HepG2 (cell line): ENCODE results near the gene ADAD2. TPM values are rescaled to one million over a fixed set of nuclear protein-coding genes. Genes with fewer than 3 reads are reported as not detected.

Experiments used
- CBFB ChIP-seq: sonication (generic); formaldehyde crosslinking; IDR thresholded peaks from 2 replicates; pipeline ENCODE4 v1.4.0; 2020; ENCODE audit warnings: missing genetic modification reagents
- MBD4 ChIP-seq: IDR thresholded peaks from 2 replicates; pipeline ENCODE4 v1.6.1; 2012; ENCODE audit warnings: low read length, inconsistent platforms, borderline replicate concordance
- NFATC3 ChIP-seq: sonication (generic); formaldehyde crosslinking; IDR thresholded peaks from 2 replicates; pipeline ENCODE4 v1.5.1; 2020; ENCODE audit warnings: mild to moderate bottlenecking, missing genetic modification reagents
- NFIB ChIP-seq: sonication (generic); formaldehyde crosslinking; IDR thresholded peaks from 2 replicates; pipeline ENCODE4 v1.9.0; 2021; ENCODE audit warnings: missing genetic modification reagents, mild to moderate bottlenecking, borderline replicate concordance
- ZNF672 ChIP-seq: sonication (generic); formaldehyde crosslinking; IDR thresholded peaks from 2 replicates; pipeline ENCODE4 v1.8.1; 2022; ENCODE audit warnings: missing genetic modification reagents
- ZNF768 ChIP-seq: sonication (generic); formaldehyde crosslinking; IDR thresholded peaks from 2 replicates; pipeline ENCODE4 v1.4.0; 2020; ENCODE audit warnings: missing genetic modification reagents
- ZNF850 ChIP-seq: sonication (generic); formaldehyde crosslinking; conservative IDR thresholded peaks from 2 replicates; pipeline ENCODE4 v1.9.0; 2021; ENCODE audit warnings: mild to moderate bottlenecking, missing genetic modification reagents
- polyA plus RNA-seq, 8 experiments: library from polyadenylated mRNA; depleted of rRNA in 3 of 8; stranded (reverse) in 7 of 8; unstranded in 1 of 8; fragments of >200 nt; fragmentation: Illumina TruSeq in 4 of 8; extraction: Trizol in 4 of 8; gene quantifications; 2 replicates each; pipeline versions ENCODE4 v1.2.1 to v1.2.3, GENCODE V29; 2011 to 2016; ENCODE audit warnings: low read depth in 4 of 8, missing spikeins in 1 of 8, mixed read lengths in 1 of 8; ENCODE audit not compliant: insufficient read depth in 1 of 8
- total RNA-seq, 5 experiments: library from RNA; depleted of rRNA; stranded (reverse); fragments of >200 nt; fragmentation: Illumina TruSeq; extraction: Trizol; gene quantifications; 2 replicates each; pipeline ENCODE4 v1.2.3, GENCODE V29; 2016; ENCODE audit warnings: low read depth in 1 of 5
- TF ChIP-seq, protein P1 (sequence below), 2 experiments: fragments of 450-650 bp in 1 of 2; sonication (generic) in 1 of 2; formaldehyde crosslinking in 1 of 2; IDR thresholded peaks; 2 replicates each; pipeline versions ENCODE4 v1.6.1 to v1.8.0; 2016 to 2022; ENCODE audit warnings: antibody characterized with exemption in 1 of 2, mild to moderate bottlenecking in 1 of 2, missing genetic modification reagents in 1 of 2
- TF ChIP-seq, protein P2 (sequence below): sonication (generic); formaldehyde crosslinking; IDR thresholded peaks from 2 replicates; pipeline ENCODE4 v1.4.0; 2020; ENCODE audit warnings: mild to moderate bottlenecking, missing genetic modification reagents, borderline replicate concordance
- TF ChIP-seq, protein P3 (sequence below), 2 experiments: IDR thresholded peaks; 2 replicates each; pipeline ENCODE4 v1.6.1; 2011 to 2012; ENCODE audit warnings: low read length in 2 of 2, borderline replicate concordance in 1 of 2, low read depth in 1 of 2, mild to moderate bottlenecking in 1 of 2, moderate library complexity in 1 of 2
- TF ChIP-seq, protein P4 (sequence below): fragments of 450-650 bp; IDR thresholded peaks from 2 replicates; pipeline ENCODE4 v1.6.1; 2017

The ADAD2 gene
- total and polyA plus RNA-seq, 2 of the 13 experiments (the other 11 are each of a cell fraction or from before 2014, with no cell fraction given): not detected

DNA sequence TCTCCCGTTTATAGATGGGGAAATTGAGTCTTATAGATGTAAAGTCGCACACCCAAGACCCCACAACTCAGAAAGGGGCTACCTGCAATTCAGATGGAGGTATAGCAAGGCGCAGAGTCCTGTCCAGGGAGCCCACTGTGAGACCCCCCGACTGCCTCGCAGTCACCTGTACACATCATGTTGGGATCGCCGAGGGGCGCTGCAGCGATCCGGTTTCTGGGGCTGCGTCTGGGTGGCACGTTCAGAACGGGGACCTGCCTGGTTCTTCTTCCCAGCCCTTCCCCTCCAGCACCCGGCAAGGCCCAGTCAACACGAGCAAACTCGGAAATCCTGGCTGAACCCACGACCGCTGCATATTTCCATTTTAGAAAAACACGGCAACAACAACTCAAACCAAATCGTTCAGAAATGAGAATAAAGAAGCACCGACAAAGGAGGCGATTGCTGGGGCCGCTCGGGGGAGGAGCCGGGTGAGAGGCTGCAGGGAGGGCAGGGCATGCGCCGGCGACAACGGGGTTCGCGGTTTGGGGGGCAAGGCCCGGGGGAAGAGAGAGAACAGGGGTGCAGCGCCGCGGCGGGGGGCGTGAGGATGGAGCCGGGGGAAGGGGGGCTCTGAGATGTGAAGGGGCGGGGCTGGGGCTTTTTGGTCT is 46.6 kb upstream of the ADAD2 start (continued):
- TF ChIP-seq, protein P1, sequence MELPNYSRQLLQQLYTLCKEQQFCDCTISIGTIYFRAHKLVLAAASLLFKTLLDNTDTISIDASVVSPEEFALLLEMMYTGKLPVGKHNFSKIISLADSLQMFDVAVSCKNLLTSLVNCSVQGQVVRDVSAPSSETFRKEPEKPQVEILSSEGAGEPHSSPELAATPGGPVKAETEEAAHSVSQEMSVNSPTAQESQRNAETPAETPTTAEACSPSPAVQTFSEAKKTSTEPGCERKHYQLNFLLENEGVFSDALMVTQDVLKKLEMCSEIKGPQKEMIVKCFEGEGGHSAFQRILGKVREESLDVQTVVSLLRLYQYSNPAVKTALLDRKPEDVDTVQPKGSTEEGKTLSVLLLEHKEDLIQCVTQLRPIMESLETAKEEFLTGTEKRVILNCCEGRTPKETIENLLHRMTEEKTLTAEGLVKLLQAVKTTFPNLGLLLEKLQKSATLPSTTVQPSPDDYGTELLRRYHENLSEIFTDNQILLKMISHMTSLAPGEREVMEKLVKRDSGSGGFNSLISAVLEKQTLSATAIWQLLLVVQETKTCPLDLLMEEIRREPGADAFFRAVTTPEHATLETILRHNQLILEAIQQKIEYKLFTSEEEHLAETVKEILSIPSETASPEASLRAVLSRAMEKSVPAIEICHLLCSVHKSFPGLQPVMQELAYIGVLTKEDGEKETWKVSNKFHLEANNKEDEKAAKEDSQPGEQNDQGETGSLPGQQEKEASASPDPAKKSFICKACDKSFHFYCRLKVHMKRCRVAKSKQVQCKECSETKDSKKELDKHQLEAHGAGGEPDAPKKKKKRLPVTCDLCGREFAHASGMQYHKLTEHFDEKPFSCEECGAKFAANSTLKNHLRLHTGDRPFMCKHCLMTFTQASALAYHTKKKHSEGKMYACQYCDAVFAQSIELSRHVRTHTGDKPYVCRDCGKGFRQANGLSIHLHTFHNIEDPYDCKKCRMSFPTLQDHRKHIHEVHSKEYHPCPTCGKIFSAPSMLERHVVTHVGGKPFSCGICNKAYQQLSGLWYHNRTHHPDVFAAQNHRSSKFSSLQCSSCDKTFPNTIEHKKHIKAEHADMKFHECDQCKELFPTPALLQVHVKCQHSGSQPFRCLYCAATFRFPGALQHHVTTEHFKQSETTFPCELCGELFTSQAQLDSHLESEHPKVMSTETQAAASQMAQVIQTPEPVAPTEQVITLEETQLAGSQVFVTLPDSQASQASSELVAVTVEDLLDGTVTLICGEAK (IDR thresholded peaks at IDR 0.05): no peak
- TF ChIP-seq, protein P1 (CRISPR knock-in tag; IDR thresholded peaks at IDR 0.05): no peak
- no peak for TF ChIP-seq NFATC3 (CRISPR knock-in tag)
- TF ChIP-seq, protein P2, sequence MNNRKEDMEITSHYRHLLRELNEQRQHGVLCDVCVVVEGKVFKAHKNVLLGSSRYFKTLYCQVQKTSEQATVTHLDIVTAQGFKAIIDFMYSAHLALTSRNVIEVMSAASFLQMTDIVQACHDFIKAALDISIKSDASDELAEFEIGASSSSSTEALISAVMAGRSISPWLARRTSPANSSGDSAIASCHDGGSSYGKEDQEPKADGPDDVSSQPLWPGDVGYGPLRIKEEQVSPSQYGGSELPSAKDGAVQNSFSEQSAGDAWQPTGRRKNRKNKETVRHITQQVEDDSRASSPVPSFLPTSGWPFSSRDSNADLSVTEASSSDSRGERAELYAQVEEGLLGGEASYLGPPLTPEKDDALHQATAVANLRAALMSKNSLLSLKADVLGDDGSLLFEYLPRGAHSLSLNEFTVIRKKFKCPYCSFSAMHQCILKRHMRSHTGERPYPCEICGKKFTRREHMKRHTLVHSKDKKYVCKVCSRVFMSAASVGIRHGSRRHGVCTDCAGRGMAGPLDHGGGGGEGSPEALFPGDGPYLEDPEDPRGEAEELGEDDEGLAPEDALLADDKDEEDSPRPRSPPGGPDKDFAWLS: no peak
- TF ChIP-seq NFIB (CRISPR knock-in tag): no peak
- TF ChIP-seq CBFB (CRISPR knock-in tag): no peak
- no peak for TF ChIP-seq MBD4
- TF ChIP-seq, protein P3, sequence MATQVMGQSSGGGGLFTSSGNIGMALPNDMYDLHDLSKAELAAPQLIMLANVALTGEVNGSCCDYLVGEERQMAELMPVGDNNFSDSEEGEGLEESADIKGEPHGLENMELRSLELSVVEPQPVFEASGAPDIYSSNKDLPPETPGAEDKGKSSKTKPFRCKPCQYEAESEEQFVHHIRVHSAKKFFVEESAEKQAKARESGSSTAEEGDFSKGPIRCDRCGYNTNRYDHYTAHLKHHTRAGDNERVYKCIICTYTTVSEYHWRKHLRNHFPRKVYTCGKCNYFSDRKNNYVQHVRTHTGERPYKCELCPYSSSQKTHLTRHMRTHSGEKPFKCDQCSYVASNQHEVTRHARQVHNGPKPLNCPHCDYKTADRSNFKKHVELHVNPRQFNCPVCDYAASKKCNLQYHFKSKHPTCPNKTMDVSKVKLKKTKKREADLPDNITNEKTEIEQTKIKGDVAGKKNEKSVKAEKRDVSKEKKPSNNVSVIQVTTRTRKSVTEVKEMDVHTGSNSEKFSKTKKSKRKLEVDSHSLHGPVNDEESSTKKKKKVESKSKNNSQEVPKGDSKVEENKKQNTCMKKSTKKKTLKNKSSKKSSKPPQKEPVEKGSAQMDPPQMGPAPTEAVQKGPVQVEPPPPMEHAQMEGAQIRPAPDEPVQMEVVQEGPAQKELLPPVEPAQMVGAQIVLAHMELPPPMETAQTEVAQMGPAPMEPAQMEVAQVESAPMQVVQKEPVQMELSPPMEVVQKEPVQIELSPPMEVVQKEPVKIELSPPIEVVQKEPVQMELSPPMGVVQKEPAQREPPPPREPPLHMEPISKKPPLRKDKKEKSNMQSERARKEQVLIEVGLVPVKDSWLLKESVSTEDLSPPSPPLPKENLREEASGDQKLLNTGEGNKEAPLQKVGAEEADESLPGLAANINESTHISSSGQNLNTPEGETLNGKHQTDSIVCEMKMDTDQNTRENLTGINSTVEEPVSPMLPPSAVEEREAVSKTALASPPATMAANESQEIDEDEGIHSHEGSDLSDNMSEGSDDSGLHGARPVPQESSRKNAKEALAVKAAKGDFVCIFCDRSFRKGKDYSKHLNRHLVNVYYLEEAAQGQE (IDR thresholded peaks at IDR 0.05; ENCODE audit: borderline replicate concordance in 1 of 2, low read depth in 1 of 2, low read length in 2 of 2): no peak
- TF ChIP-seq ZNF768 (CRISPR knock-in tag): no peak
- TF ChIP-seq, protein P4, sequence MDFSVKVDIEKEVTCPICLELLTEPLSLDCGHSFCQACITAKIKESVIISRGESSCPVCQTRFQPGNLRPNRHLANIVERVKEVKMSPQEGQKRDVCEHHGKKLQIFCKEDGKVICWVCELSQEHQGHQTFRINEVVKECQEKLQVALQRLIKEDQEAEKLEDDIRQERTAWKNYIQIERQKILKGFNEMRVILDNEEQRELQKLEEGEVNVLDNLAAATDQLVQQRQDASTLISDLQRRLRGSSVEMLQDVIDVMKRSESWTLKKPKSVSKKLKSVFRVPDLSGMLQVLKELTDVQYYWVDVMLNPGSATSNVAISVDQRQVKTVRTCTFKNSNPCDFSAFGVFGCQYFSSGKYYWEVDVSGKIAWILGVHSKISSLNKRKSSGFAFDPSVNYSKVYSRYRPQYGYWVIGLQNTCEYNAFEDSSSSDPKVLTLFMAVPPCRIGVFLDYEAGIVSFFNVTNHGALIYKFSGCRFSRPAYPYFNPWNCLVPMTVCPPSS: no peak
- TF ChIP-seq ZNF850 (CRISPR knock-in tag): no peak
- TF ChIP-seq ZNF672: no peak
